Measurements from ENCODE around the gene TIMM8A. TPM values are rescaled to one million over a fixed set of nuclear protein-coding genes. Genes with fewer than 3 reads are reported as not detected.

Gene TIMM8A
- total RNA-seq, 6 experiments from 2014 or later, result 15.2 to 23.8 (median 19.7) TPM

- Mint-ChIP-seq H3K4me3 (no peak overlapping the region), H3K36me3 (ENCODE audit: low read depth) (no peaks in the 10 kb centered on the region), H3K27me3 (ENCODE audit: insufficient read depth) (peaks cover 14% of the 10 kb centered on the region), H3K9me3 (no peaks in the 10 kb centered on the region), H3K27ac (no peak overlapping the region), H3K4me1 (ENCODE audit: low read depth) (no peaks in the 10 kb centered on the region; the same call in 1 of the 2 replicates)
- no peak for DNase-seq
- TF ChIP-seq, protein P1, sequence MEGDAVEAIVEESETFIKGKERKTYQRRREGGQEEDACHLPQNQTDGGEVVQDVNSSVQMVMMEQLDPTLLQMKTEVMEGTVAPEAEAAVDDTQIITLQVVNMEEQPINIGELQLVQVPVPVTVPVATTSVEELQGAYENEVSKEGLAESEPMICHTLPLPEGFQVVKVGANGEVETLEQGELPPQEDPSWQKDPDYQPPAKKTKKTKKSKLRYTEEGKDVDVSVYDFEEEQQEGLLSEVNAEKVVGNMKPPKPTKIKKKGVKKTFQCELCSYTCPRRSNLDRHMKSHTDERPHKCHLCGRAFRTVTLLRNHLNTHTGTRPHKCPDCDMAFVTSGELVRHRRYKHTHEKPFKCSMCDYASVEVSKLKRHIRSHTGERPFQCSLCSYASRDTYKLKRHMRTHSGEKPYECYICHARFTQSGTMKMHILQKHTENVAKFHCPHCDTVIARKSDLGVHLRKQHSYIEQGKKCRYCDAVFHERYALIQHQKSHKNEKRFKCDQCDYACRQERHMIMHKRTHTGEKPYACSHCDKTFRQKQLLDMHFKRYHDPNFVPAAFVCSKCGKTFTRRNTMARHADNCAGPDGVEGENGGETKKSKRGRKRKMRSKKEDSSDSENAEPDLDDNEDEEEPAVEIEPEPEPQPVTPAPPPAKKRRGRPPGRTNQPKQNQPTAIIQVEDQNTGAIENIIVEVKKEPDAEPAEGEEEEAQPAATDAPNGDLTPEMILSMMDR (IDR thresholded peaks at IDR 0.05), result no peak
Measured at GRCh38 chrX:101385026-101385684, 36.6 kb upstream of the TIMM8A start.

- no peaks in the 10 kb centered on the region for H3K36me3 Mint-ChIP-seq (ENCODE audit: low read depth)
- no peak for DNase-seq
- H3K4me3 Mint-ChIP-seq, result no peak overlapping the region
- H3K4me1 Mint-ChIP-seq (ENCODE audit: low read depth), result no peaks in the 10 kb centered on the region
- H3K27ac Mint-ChIP-seq, result no peak overlapping the region
- no peaks in the 10 kb centered on the region for H3K9me3 Mint-ChIP-seq
- TF ChIP-seq, protein P1 (IDR thresholded peaks at IDR 0.05), result no peak
- peaks cover 14% of the 10 kb centered on the region for H3K27me3 Mint-ChIP-seq (ENCODE audit: insufficient read depth)
Measured at GRCh38 chrX:101383679-101384205, 35.2 kb upstream of the TIMM8A start.

GRCh38 chrX:101377547-101377946 is 29.0 kb upstream of the TIMM8A start:
- Mint-ChIP-seq H3K27me3 (ENCODE audit: insufficient read depth) (peaks cover 2% of the 10 kb centered on the region; the same call in 1 of the 2 replicates), H3K4me1 (ENCODE audit: low read depth) (no peaks in the 10 kb centered on the region), H3K9me3 (no peaks in the 10 kb centered on the region), H3K27ac (no peak overlapping the region), H3K4me3 (no peak overlapping the region), H3K36me3 (ENCODE audit: low read depth) (no peaks in the 10 kb centered on the region)
- TF ChIP-seq, protein P1 (IDR thresholded peaks at IDR 0.05), result no peak
- no peak for DNase-seq

DNA sequence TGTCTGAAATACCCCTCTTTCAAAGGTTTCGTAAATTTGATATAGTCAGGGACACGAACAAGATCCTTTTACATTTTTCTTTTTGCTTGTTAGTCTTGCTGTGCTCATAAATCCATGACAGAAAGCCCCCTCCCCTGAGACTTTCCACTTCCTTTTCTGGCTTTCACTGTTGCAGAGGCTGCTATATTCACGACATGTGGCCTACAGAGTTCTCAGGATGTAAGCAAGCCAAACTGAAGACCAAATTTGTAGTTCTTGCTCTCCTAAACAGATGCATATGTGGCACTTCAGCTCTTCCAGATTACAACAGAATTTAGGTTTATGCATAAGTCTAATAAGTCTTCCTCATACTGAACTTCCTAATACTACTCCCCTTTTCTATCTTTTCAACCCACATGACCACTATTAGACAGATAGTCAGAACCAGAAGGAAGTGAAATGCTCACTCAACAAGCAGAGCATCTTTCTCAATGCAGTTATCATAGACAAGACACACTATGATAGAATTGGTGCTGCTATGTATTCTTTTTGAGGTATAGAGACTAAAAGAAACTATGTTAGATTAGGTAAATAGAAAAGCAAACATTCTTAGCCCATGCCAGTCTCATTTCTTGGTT is 22.5 kb upstream of the TIMM8A start:
- Mint-ChIP-seq H3K36me3 (ENCODE audit: low read depth) (no peaks in the 10 kb centered on the region), H3K9me3 (no peaks in the 10 kb centered on the region), H3K27ac (no peak overlapping the region), H3K27me3 (ENCODE audit: insufficient read depth) (peaks cover 7% of the 10 kb centered on the region), H3K4me3 (no peak overlapping the region), H3K4me1 (ENCODE audit: low read depth) (no peaks in the 10 kb centered on the region)
- TF ChIP-seq, protein P1 (IDR thresholded peaks at IDR 0.05), result no peak
- no peak for DNase-seq

DNA sequence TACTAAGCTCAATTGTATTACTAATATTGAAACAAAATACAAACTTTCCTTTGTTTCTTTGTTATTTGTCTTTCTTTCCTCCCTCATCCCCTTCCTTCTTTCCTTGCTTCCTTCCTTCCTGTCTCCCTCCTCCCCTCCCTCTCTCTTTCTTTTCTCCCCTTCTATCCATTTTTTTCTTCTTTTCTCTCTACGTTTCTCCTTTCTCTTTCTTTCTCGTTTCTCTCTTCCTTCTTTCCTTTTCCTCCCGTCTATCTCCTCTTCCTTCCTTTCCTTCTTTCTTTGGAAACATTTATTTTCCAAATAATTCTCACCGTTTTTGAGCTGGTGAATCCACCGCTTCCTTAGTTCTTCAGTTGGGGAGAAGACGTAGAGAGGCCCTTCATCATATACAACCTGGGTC is 21.1 kb upstream of the TIMM8A start:
- DNase-seq, result no peak
- H3K27ac Mint-ChIP-seq, result no peak overlapping the region
- no peaks in the 10 kb centered on the region for H3K4me1 Mint-ChIP-seq (ENCODE audit: low read depth)
- TF ChIP-seq, protein P1 (IDR thresholded peaks at IDR 0.05), result no peak
- no peaks in the 10 kb centered on the region for H3K9me3 Mint-ChIP-seq
- no peak overlapping the region for H3K4me3 Mint-ChIP-seq
- H3K36me3 Mint-ChIP-seq (ENCODE audit: low read depth), result no peaks in the 10 kb centered on the region
- H3K27me3 Mint-ChIP-seq (ENCODE audit: insufficient read depth), result peaks cover 10% of the 10 kb centered on the region
